IMR-90 (cell line): Measurements from ENCODE around the gene ZNF248. TPM values are rescaled to one million over a fixed set of nuclear protein-coding genes. Genes with fewer than 3 reads are reported as not detected.

Source experiments
- ATAC-seq: fragments of 200-7000 bp; cut with Tn5 transposase; 2 replicates; pipeline ENCODE4 v1.9.1; 2020; ENCODE audit warnings: low read depth, mild to moderate bottlenecking, moderate library complexity
- BruUV-seq: library from RNA; stranded (reverse); fragments of 400-500 nt; replicated peaks from 2 replicates; lab custom pipeline; 2021; lab: Mats Ljungman, UMichigan
- CTCF ChIA-PET: fragments of 300-600 bp; formaldehyde crosslinking; extraction: SDS; loops from one replicate; lab custom pipeline; 2021; ENCODE audit warnings: antibody characterized with exemption; lab: Yijun Ruan, JAX
- POLR2A ChIA-PET: fragments of 300-600 bp; sonication (Branson Sonifier 250); formaldehyde crosslinking; loops from one replicate; lab custom pipeline; 2022; ENCODE audit warnings: antibody characterized with exemption; ENCODE audit not compliant: unreplicated experiment; lab: Charles Lee
- DNase-seq: peaks from one replicate; pipeline ENCODE4 v3.0.0; 2013
- H2AFZ ChIP-seq: replicated peaks from 2 replicates; pipeline ENCODE3; 2013; ENCODE audit warnings: low read length, mild to moderate bottlenecking; ENCODE audit not compliant: poor library complexity
- H2AK5ac ChIP-seq: 2 replicates; pipeline ENCODE4 v1.6.1; 2013; ENCODE audit warnings: low read depth, low read length, inconsistent platforms
- H2AK9ac ChIP-seq: replicated peaks from 2 replicates; pipeline ENCODE3; 2013; ENCODE audit warnings: mild to moderate bottlenecking, low read depth, low read length, moderate library complexity; ENCODE audit not compliant: poor library complexity
- H2BK120ac ChIP-seq: 2 replicates; pipeline ENCODE4 v1.6.1; 2013; ENCODE audit warnings: low read depth, low read length, inconsistent platforms
- H2BK15ac ChIP-seq: 3 replicates; pipeline ENCODE4 v1.6.1; 2013; ENCODE audit warnings: low read depth, low read length, inconsistent platforms
- H2BK20ac ChIP-seq: 2 replicates; pipeline ENCODE4 v1.6.1; 2013; ENCODE audit warnings: low read depth, mild to moderate bottlenecking, inconsistent platforms, low read length, moderate library complexity
- H2BK5ac ChIP-seq: 2 replicates; pipeline ENCODE4 v1.6.1; 2013; ENCODE audit warnings: mild to moderate bottlenecking, low read depth, low read length, inconsistent platforms; ENCODE audit not compliant: poor library complexity, severe bottlenecking
- H3K14ac ChIP-seq: replicated peaks from 2 replicates; pipeline ENCODE4 v1.6.1; 2013; ENCODE audit warnings: low read depth, low read length, inconsistent platforms
- H3K18ac ChIP-seq: 2 replicates; pipeline ENCODE4 v1.6.1; 2013; ENCODE audit warnings: low read depth, low read length, control low read depth
- H3K23ac ChIP-seq: 2 replicates; pipeline ENCODE4 v1.6.1; 2013; ENCODE audit warnings: low read depth, low read length, inconsistent platforms
- H3K27ac ChIP-seq: 2 replicates; pipeline ENCODE4 v1.5.1; 2013; ENCODE audit warnings: mild to moderate bottlenecking, control low read depth, low read length; ENCODE audit not compliant: insufficient read depth
- H3K27me3 ChIP-seq: 2 replicates; pipeline ENCODE4 v1.6.1; 2013; ENCODE audit warnings: low read length; ENCODE audit not compliant: control insufficient read depth, insufficient read depth
- H3K36me3 ChIP-seq: 2 replicates; pipeline ENCODE4 v1.6.1; 2013; ENCODE audit warnings: low read length, mixed read lengths; ENCODE audit not compliant: control insufficient read depth, insufficient read depth
- H3K4ac ChIP-seq: 2 replicates; pipeline ENCODE4 v1.6.1; 2013; ENCODE audit warnings: low read depth, low read length, inconsistent platforms
- H3K4me1 ChIP-seq: 2 replicates; pipeline ENCODE4 v1.6.1; 2013; ENCODE audit warnings: low read length, mixed read lengths; ENCODE audit not compliant: control insufficient read depth, insufficient read depth
- H3K4me2 ChIP-seq: 2 replicates; pipeline ENCODE4 v1.6.1; 2013; ENCODE audit warnings: low read depth, mild to moderate bottlenecking, control low read depth, low read length, moderate library complexity
- H3K4me3 ChIP-seq: 2 replicates; pipeline ENCODE4 v1.5.1; 2013; ENCODE audit warnings: low read depth, mild to moderate bottlenecking, control low read depth, low read length, moderate library complexity; ENCODE audit not compliant: insufficient read depth
- H3K56ac ChIP-seq: 2 replicates; pipeline ENCODE4 v1.6.1; 2013; ENCODE audit warnings: low read length, inconsistent platforms; ENCODE audit not compliant: insufficient read depth; ENCODE audit errors: extremely low read depth
- H3K79me1 ChIP-seq, 2 experiments: 2 replicates each; pipeline ENCODE4 v1.6.1; 2013; ENCODE audit warnings: low read length in 2 of 2, inconsistent platforms in 1 of 2, low read depth in 1 of 2
- H3K9ac ChIP-seq: 2 replicates; pipeline ENCODE4 v1.6.1; 2013; ENCODE audit warnings: low read depth, low read length, control low read depth
- H3K9me1 ChIP-seq: 2 replicates; pipeline ENCODE4 v1.6.1; 2013; ENCODE audit warnings: low read length, inconsistent platforms; ENCODE audit not compliant: insufficient read depth
- H3K9me3 ChIP-seq: 2 replicates; pipeline ENCODE4 v1.6.1; 2013; ENCODE audit warnings: low read length; ENCODE audit not compliant: control insufficient read depth, insufficient read depth
- H4K20me1 ChIP-seq: 2 replicates; pipeline ENCODE4 v1.6.1; 2013; ENCODE audit warnings: low read length, inconsistent platforms; ENCODE audit not compliant: insufficient read depth
- H4K5ac ChIP-seq: 2 replicates; pipeline ENCODE4 v1.6.1; 2013; ENCODE audit warnings: mild to moderate bottlenecking, low read depth, low read length, control low read depth
- H4K8ac ChIP-seq, 2 experiments: 2 replicates each; pipeline ENCODE4 v1.6.1; 2013; ENCODE audit warnings: low read depth in 2 of 2, low read length in 2 of 2, control low read depth in 1 of 2, inconsistent platforms in 1 of 2
- H4K91ac ChIP-seq: 2 replicates; pipeline ENCODE4 v1.6.1; 2013; ENCODE audit warnings: low read depth, low read length, inconsistent platforms; ENCODE audit not compliant: insufficient read depth
- BHLHE40 ChIP-seq: fragments of 150-350 bp; IDR thresholded peaks from 2 replicates; pipeline ENCODE4 v1.6.1; 2016; ENCODE audit warnings: mild to moderate bottlenecking, low read depth, low read length
- CEBPB ChIP-seq: IDR thresholded peaks from 2 replicates; pipeline ENCODE4 v1.6.1; 2012; ENCODE audit warnings: low read depth, low read length, improper control_type of control experiment
- CTCF ChIP-seq: conservative IDR thresholded peaks from 2 replicates; pipeline ENCODE4 v1.5.1; 2012; ENCODE audit warnings: mild to moderate bottlenecking, low read depth, low read length, improper control_type of control experiment
- ELK1 ChIP-seq: fragments of 150-350 bp; IDR thresholded peaks from 2 replicates; pipeline ENCODE4 v1.6.1; 2016; ENCODE audit warnings: low read depth, mild to moderate bottlenecking, low read length, moderate library complexity, borderline replicate concordance
- FOS ChIP-seq: fragments of 150-350 bp; IDR thresholded peaks from 2 replicates; pipeline ENCODE4 v1.6.1; 2016; ENCODE audit warnings: low read depth, low read length
- MAFK ChIP-seq: IDR thresholded peaks from 2 replicates; pipeline ENCODE4 v1.6.1; 2012; ENCODE audit warnings: low read depth, low read length, improper control_type of control experiment
- MAZ ChIP-seq: IDR thresholded peaks from 2 replicates; pipeline ENCODE4 v1.6.1; 2012; ENCODE audit warnings: low read depth, mild to moderate bottlenecking, low read length, improper control_type of control experiment, moderate library complexity, borderline replicate concordance
- MXI1 ChIP-seq: IDR thresholded peaks from 2 replicates; pipeline ENCODE4 v1.6.1; 2012; ENCODE audit warnings: low read depth, mild to moderate bottlenecking, low read length, moderate library complexity, borderline replicate concordance
- NFE2L2 ChIP-seq: fragments of 150-350 bp; IDR thresholded peaks from 2 replicates; pipeline ENCODE4 v1.6.1; 2016; ENCODE audit warnings: low read depth, mild to moderate bottlenecking, low read length
- POLR2A ChIP-seq: IDR thresholded peaks from 2 replicates; pipeline ENCODE4 v1.6.1; 2012; ENCODE audit warnings: mild to moderate bottlenecking, low read depth, low read length
- RAD21 ChIP-seq: IDR thresholded peaks from 2 replicates; pipeline ENCODE4 v1.6.1; 2012; ENCODE audit warnings: low read length, improper control_type of control experiment
- RCOR1 ChIP-seq: IDR thresholded peaks from 2 replicates; pipeline ENCODE4 v1.6.1; 2012; ENCODE audit warnings: mild to moderate bottlenecking, low read length, improper control_type of control experiment; ENCODE audit not compliant: insufficient replicate concordance
- RFX5 ChIP-seq: IDR thresholded peaks from 2 replicates; pipeline ENCODE4 v1.8.0; 2012; ENCODE audit warnings: low read depth, mild to moderate bottlenecking, low read length, moderate library complexity
- SMC3 ChIP-seq: fragments of 150-350 bp; IDR thresholded peaks from 2 replicates; pipeline ENCODE4 v1.6.1; 2016; ENCODE audit warnings: low read depth, mild to moderate bottlenecking, antibody characterized with exemption, low read length, moderate library complexity
- USF2 ChIP-seq: fragments of 150-350 bp; IDR thresholded peaks from 2 replicates; pipeline ENCODE4 v1.6.1; 2017; ENCODE audit warnings: mild to moderate bottlenecking, antibody characterized with exemption, low read length, low read depth
- WGBS, 2 experiments: methylation state at CpG; one replicate each; pipeline versions ENCODE4 v1.1.5 to v1.1.7; 2013; ENCODE audit warnings: missing lambda C conversion rate in 2 of 2; ENCODE audit not compliant: insufficient read length in 1 of 2; ENCODE audit errors: extremely low coverage in 2 of 2; 5-methylcytosine and 5-hydroxymethylcytosine counted together
- dilution Hi-C: fragments of 300-500 bp; cut with HindIII; formaldehyde crosslinking; loops from one replicate; pipeline ENCODE4 v1.14.3; 2018; ENCODE audit warnings: low sequenced_read_pairs; ENCODE audit not compliant: unreplicated experiment
- in situ Hi-C: fragments of 300-500 bp; cut with MboI; formaldehyde crosslinking; loops from 3 replicates; pipeline ENCODE4 v1.14.3; 2019; ENCODE audit warnings: low sequenced_read_pairs, inconsistent platforms, mixed read lengths
- intact Hi-C: fragments of 100-400 bp; cut with micrococcal nuclease; formaldehyde crosslinking; loops from 2 replicates; pipeline ENCODE4 v1.10.0; 2022
- polyA plus RNA-seq, 3 experiments: library from polyadenylated mRNA; depleted of rRNA; stranded (reverse); fragments of >200 nt; gene quantifications; 2 replicates each; pipeline ENCODE4 v1.2.3, GENCODE V29; 2012; ENCODE audit warnings: low replicate concordance in 1 of 3
- total RNA-seq: library from RNA; depleted of rRNA; stranded (reverse); fragments of >200 nt; gene quantifications from 2 replicates; pipeline ENCODE4 v1.2.3, GENCODE V29; 2012

The ZNF248 gene
- total and polyA plus RNA-seq, 2 of the 4 experiments (the other 2 are of a cell fraction): 5.1 to 5.7 TPM

GRCh38 chr10:37774351-37774750 is 83.1 kb downstream of the ZNF248 start:
- Histone ChIP-seq H3K9me1 (no peaks in the 10 kb centered on the region), H3K9ac (no peak overlapping the region), H3K18ac (no peak overlapping the region), H4K91ac (no peak overlapping the region), H3K14ac (no peak overlapping the region), H4K8ac (no peak overlapping the region), H2BK120ac (no peak overlapping the region), H3K79me1 (no peaks in the 10 kb centered on the region), H2BK15ac (no peak overlapping the region), H3K4me1 (no peaks in the 10 kb centered on the region), H3K36me3 (no peaks in the 10 kb centered on the region), H2BK20ac (no peak overlapping the region), H2AK9ac (no peak overlapping the region), H4K20me1 (no peaks in the 10 kb centered on the region), H2AK5ac (no peak overlapping the region), H3K4me2 (no peak overlapping the region), H3K23ac (no peak overlapping the region), H3K56ac (no peak overlapping the region), H2AFZ (no peak overlapping the region), H2BK5ac (no peak overlapping the region), H3K4me3 (no peak overlapping the region), H3K4ac (no peak overlapping the region), H3K27me3 (no peaks in the 10 kb centered on the region), H4K5ac (no peak overlapping the region), H3K27ac (no peak overlapping the region), H3K9me3 (peaks cover 6% of the 10 kb centered on the region)
- intact Hi-C loops: no loop called here
- ChIA-PET CTCF (no interaction called here), POLR2A (no interaction called here)
- no CpG with 5 or more reads among the region's 5 CpGs for WGBS, 2 experiments
- DNase-seq: no peak
- no peak for ATAC-seq
- TF ChIP-seq FOS (no peak), SMC3 (no peak), RAD21 (no peak), CEBPB (no peak), MAFK (no peak), RFX5 (no peak), BHLHE40 (no peak), NFE2L2 (no peak), CTCF (no peak), MAZ (no peak), RCOR1 (no peak), USF2 (no peak), ELK1 (no peak), POLR2A (no peak), MXI1 (no peak)
- BruUV-seq: no TSS peak
- in situ Hi-C loops: no loop called here
- dilution Hi-C loops: no loop called here
